ENCODE results near the gene SMG9. TPM values are rescaled to one million over a fixed set of nuclear protein-coding genes. Genes with fewer than 3 reads are reported as not detected.

SMG9 gene
- total RNA-seq, 4 donors from 2014 or later = 7.5 to 25.6 (median 22.3) TPM

- WGBS = 74% methylated on average over 5 of the region's 5 CpGs
- intact Hi-C loops (cut with DNase I) = no loop called here
- no peak for TF ChIP-seq EP300 (IDR thresholded peaks at IDR 0.05)
- no peak for TF ChIP-seq CTCF (IDR thresholded peaks at IDR 0.05)
- TF ChIP-seq POLR2A (IDR thresholded peaks at IDR 0.05; ENCODE audit: low read depth) = no peak
- no peak for TF ChIP-seq POLR2AphosphoS5 (IDR thresholded peaks at IDR 0.05)
- H3K4me3 ChIP-seq = no peak overlapping the region
- H3K27ac ChIP-seq (replicated peaks in 1 of 4) = no peak overlapping the region
- peaks cover 0 to 6% (median 2%) of the 10 kb centered on the region in 4 donors for H3K4me1 ChIP-seq
- H3K9me3 ChIP-seq = no peaks in the 10 kb centered on the region
- H3K36me3 ChIP-seq = no peaks in the 10 kb centered on the region
- H3K27me3 ChIP-seq = peaks cover 0 to 33% (median 2%) of the 10 kb centered on the region in 4 donors
- no peak for DNase-seq (ENCODE audit: extremely low spot score)
Observed at GRCh38 chr19:43721469-43722048, 33.2 kb downstream of the SMG9 start.

GRCh38 chr19:43720936-43721335 is 33.8 kb downstream of the SMG9 start:
- WGBS = 81% methylated on average over 10 of the region's 10 CpGs
- TF ChIP-seq POLR2A (IDR thresholded peaks at IDR 0.05; ENCODE audit: low read depth) = no peak
- no peak for TF ChIP-seq POLR2AphosphoS5 (IDR thresholded peaks at IDR 0.05)
- TF ChIP-seq CTCF (IDR thresholded peaks at IDR 0.05) = no peak
- no peak for TF ChIP-seq EP300 (IDR thresholded peaks at IDR 0.05)
- H3K4me3 ChIP-seq = no peak overlapping the region
- H3K27me3 ChIP-seq = peaks cover 0 to 40% (median 2%) of the 10 kb centered on the region in 4 donors
- no peak for DNase-seq (ENCODE audit: extremely low spot score)
- no peak overlapping the region for H3K27ac ChIP-seq (replicated peaks in 1 of 4)
- H3K36me3 ChIP-seq = no peaks in the 10 kb centered on the region
- intact Hi-C loops (cut with DNase I) = no loop called here
- H3K9me3 ChIP-seq = no peaks in the 10 kb centered on the region
- peaks cover 0 to 6% (median 2%) of the 10 kb centered on the region in 4 donors for H3K4me1 ChIP-seq

- Histone ChIP-seq H3K36me3 (no peaks in the 10 kb centered on the region), H3K4me3 (no peak overlapping the region), H3K27me3 (peaks cover 0 to 40% (median 2%) of the 10 kb centered on the region in 4 donors), H3K27ac (replicated peaks in 1 of 4) (no peak overlapping the region), H3K4me1 (peaks cover 0 to under 1% (median 0%) of the 10 kb centered on the region in 4 donors), H3K9me3 (no peaks in the 10 kb centered on the region)
- 71% methylated on average over 5 of the region's 5 CpGs for WGBS
- intact Hi-C loops (cut with DNase I) = no loop called here
- DNase-seq (ENCODE audit: extremely low spot score) = no peak
- no peak for TF ChIP-seq POLR2A (IDR thresholded peaks at IDR 0.05; ENCODE audit: low read depth)
- no peak for TF ChIP-seq POLR2AphosphoS5 (IDR thresholded peaks at IDR 0.05)
- no peak for TF ChIP-seq EP300 (IDR thresholded peaks at IDR 0.05)
- TF ChIP-seq CTCF (IDR thresholded peaks at IDR 0.05) = no peak
Observed at GRCh38 chr19:43719918-43720317, 34.8 kb downstream of the SMG9 start.

GRCh38 chr19:43719378-43719868 is 35.3 kb downstream of the SMG9 start:
- intact Hi-C loops (cut with DNase I) = no loop called here
- Histone ChIP-seq H3K27me3 (peaks cover 0 to 40% (median 2%) of the 10 kb centered on the region in 4 donors), H3K36me3 (no peaks in the 10 kb centered on the region), H3K4me3 (no peak overlapping the region), H3K27ac (replicated peaks in 1 of 4) (no peak overlapping the region), H3K9me3 (no peaks in the 10 kb centered on the region), H3K4me1 (no peaks in the 10 kb centered on the region)
- TF ChIP-seq CTCF (IDR thresholded peaks at IDR 0.05) = no peak
- TF ChIP-seq POLR2A (IDR thresholded peaks at IDR 0.05; ENCODE audit: low read depth) = no peak
- no peak for TF ChIP-seq POLR2AphosphoS5 (IDR thresholded peaks at IDR 0.05)
- TF ChIP-seq EP300 (IDR thresholded peaks at IDR 0.05) = no peak
- WGBS = 96% methylated on average over 25 of the region's 37 CpGs
- no peak for DNase-seq (ENCODE audit: extremely low spot score)
